ENCODE results near the gene WASHC4. TPM values are rescaled to one million over a fixed set of nuclear protein-coding genes. Genes with fewer than 3 reads are reported as not detected.
A peak's percentile ranks its signal among the peaks of the same experiment; 100 is the strongest.

Gene WASHC4
- total and polyA plus RNA-seq, 2 donors (not counting 3 experiments of a cell fraction or from before 2014, with no cell fraction given) = 30.4 to 123 TPM

DNA sequence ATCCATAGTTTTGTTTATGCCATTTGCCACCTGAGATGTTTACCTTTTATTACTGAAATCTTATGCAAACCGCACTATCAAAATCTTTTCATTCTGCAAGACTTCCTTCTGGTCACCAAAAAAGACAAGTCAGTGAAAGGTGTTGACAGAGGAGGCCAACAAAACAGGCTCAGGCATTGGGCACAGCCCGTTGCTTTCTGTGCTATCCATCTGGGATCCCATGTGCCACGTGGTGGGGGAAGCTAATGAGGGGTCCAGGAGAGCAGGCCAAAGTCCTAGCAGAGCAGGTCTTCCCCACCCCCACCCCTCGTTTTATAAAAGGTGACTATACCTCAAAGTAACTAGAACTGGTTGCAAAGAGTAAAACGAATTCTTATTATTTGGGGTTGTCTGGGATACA lies 24.5 kb upstream of the WASHC4 start:
- FAIRE-seq = no peak
- dilution Hi-C loops (cut with MboI; ENCODE audit: extremely low pct_ligation_motif_present, low sequenced_read_pairs) = no loop called here
- H3K79me2 ChIP-seq (ENCODE audit: control insufficient read depth, insufficient read depth, low read length) = no peaks in the 10 kb centered on the region

More for the DNA sequence above, 24.5 kb upstream of the WASHC4 start:
- no peak overlapping the region for H3K9ac ChIP-seq (replicated peaks; ENCODE audit: extremely low read depth, insufficient read depth, low read length)
- peaks cover 6% of the 10 kb centered on the region for H3K4me1 ChIP-seq (ENCODE audit: control insufficient read depth, extremely low read depth, insufficient read depth, low read length)
- H3K27ac ChIP-seq (ENCODE audit: insufficient read depth, low read depth, low read length) = no peak overlapping the region
- intact Hi-C loops (cut with micrococcal nuclease) = no loop called here
- no peaks in the 10 kb centered on the region for H3K9me3 ChIP-seq (replicated peaks; ENCODE audit: control insufficient read depth, insufficient read depth, low read length)
- H2AFZ ChIP-seq (ENCODE audit: low read depth, low read length) = no peak overlapping the region
- no peaks in the 10 kb centered on the region for H3K36me3 ChIP-seq (ENCODE audit: control insufficient read depth in 2 of 2, extremely low read depth in 1 of 2, insufficient read depth in 2 of 2, low read length in 2 of 2)
- POLR2A ChIA-PET = no interaction called here
- H3K4me3 ChIP-seq (replicated peaks in 1 of 3; ENCODE audit: insufficient read depth in 1 of 3, low read depth in 1 of 3, low read length in 3 of 3) = no peak overlapping the region
- CTCF ChIA-PET = interaction anchor here (0.8 to 2.0 kb wide), 7 partner anchors 15 to 701 kb away, joined by 3 to 8 read pairs (median 3); partner anchors contain the start of gene WASHC4
- TSS peak; percentile 9 for BruUV-seq (replicated peaks)
- H3K9me1 ChIP-seq (replicated peaks; ENCODE audit: control insufficient read depth, extremely low read depth, insufficient read depth, low read length) = no peaks in the 10 kb centered on the region
- DNase-seq (ENCODE audit: low read depth, low spot score) = no peak
- no peak for TF ChIP-seq POLR2A (IDR thresholded peaks at IDR 0.05; ENCODE audit: low read depth, low read length)
- TF ChIP-seq POLR2AphosphoS5 (IDR thresholded peaks at IDR 0.05; ENCODE audit: insufficient read depth, low read depth, low read length) = no peak
- no peak for TF ChIP-seq GATA2 (IDR thresholded peaks at IDR 0.05; ENCODE audit: insufficient read depth, insufficient read length, low read depth, low read length)
- TF ChIP-seq, protein P1, sequence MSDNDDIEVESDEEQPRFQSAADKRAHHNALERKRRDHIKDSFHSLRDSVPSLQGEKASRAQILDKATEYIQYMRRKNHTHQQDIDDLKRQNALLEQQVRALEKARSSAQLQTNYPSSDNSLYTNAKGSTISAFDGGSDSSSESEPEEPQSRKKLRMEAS (IDR thresholded peaks at IDR 0.05; ENCODE audit: insufficient read depth, insufficient read length) = no peak
- TF ChIP-seq, protein P2, sequence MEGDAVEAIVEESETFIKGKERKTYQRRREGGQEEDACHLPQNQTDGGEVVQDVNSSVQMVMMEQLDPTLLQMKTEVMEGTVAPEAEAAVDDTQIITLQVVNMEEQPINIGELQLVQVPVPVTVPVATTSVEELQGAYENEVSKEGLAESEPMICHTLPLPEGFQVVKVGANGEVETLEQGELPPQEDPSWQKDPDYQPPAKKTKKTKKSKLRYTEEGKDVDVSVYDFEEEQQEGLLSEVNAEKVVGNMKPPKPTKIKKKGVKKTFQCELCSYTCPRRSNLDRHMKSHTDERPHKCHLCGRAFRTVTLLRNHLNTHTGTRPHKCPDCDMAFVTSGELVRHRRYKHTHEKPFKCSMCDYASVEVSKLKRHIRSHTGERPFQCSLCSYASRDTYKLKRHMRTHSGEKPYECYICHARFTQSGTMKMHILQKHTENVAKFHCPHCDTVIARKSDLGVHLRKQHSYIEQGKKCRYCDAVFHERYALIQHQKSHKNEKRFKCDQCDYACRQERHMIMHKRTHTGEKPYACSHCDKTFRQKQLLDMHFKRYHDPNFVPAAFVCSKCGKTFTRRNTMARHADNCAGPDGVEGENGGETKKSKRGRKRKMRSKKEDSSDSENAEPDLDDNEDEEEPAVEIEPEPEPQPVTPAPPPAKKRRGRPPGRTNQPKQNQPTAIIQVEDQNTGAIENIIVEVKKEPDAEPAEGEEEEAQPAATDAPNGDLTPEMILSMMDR (IDR thresholded peaks at IDR 0.05; ENCODE audit: extremely low read depth in 1 of 2, insufficient read depth in 1 of 2, low read depth in 1 of 2, low read length in 2 of 2) = no peak
- no peak for TF ChIP-seq EZH2 (IDR thresholded peaks at IDR 0.05; ENCODE audit: borderline replicate concordance, low read depth, low read length, severe bottlenecking)
- TF ChIP-seq JUN (IDR thresholded peaks at IDR 0.05; ENCODE audit: borderline replicate concordance, insufficient read depth, insufficient read length, low read depth) = no peak
- no peak for TF ChIP-seq FOS (IDR thresholded peaks at IDR 0.05; ENCODE audit: borderline replicate concordance, insufficient read depth, low read length)
- H3K27me3 ChIP-seq (ENCODE audit: control insufficient read depth in 2 of 2, insufficient read depth in 2 of 2, low read length in 2 of 2) = no peaks in the 10 kb centered on the region
- H4K20me1 ChIP-seq (replicated peaks; ENCODE audit: control insufficient read depth, extremely low read depth, insufficient read depth, low read length) = no peaks in the 10 kb centered on the region
- no peak overlapping the region for H3K4me2 ChIP-seq (ENCODE audit: insufficient read depth, low read length)
